NCI-H2107 (cell line): ENCODE results near the gene VWDE.

Experiments
- DNase-seq: peaks from one replicate; lab custom pipeline; 2025; lab: John Stamatoyannopoulos, UW

Gene VWDE

GRCh38 chr7:12281038-12281437 is 122.6 kb downstream of the VWDE start:
- DNase-seq, result no peak
